IPS DF 6.9 (cell line): ENCODE measurements around the gene TLL1.

ENCODE experiments used
- DNase-seq: peaks from one replicate; pipeline ENCODE4 v3.0.0-alpha.2; 2013; ENCODE audit warnings: low read depth, low spot score
- H3K27ac ChIP-seq: one replicate; pipeline ENCODE4 v1.5.1; 2013; ENCODE audit warnings: low read length, control low read depth
- H3K27me3 ChIP-seq: 2 replicates; pipeline ENCODE4 v1.6.1; 2013; ENCODE audit warnings: mild to moderate bottlenecking, low read length; ENCODE audit not compliant: control insufficient read depth, insufficient read depth
- H3K36me3 ChIP-seq: 2 replicates; pipeline ENCODE4 v1.6.1; 2013; ENCODE audit warnings: low read length; ENCODE audit not compliant: control insufficient read depth, insufficient read depth
- H3K4me1 ChIP-seq: 2 replicates; pipeline ENCODE4 v1.6.1; 2013; ENCODE audit warnings: low read length; ENCODE audit not compliant: control insufficient read depth, insufficient read depth
- H3K4me3 ChIP-seq: 2 replicates; pipeline ENCODE4 v1.5.1; 2013; ENCODE audit warnings: mild to moderate bottlenecking, low read length
- H3K9me3 ChIP-seq: 2 replicates; pipeline ENCODE4 v1.6.1; 2013; ENCODE audit warnings: low read length, inconsistent platforms; ENCODE audit not compliant: control insufficient read depth, insufficient read depth
- WGBS: extraction: QIAGEN DNeasy Blood & Tissue Kit; methylation state at CpG from one replicate; pipeline ENCODE4 v1.1.7; 2013; ENCODE audit warnings: mixed read lengths, missing lambda C conversion rate; ENCODE audit not compliant: insufficient read length, insufficient coverage; 5-methylcytosine and 5-hydroxymethylcytosine counted together

Gene TLL1

GRCh38 chr4:165967486-165967885 is 94.4 kb downstream of the TLL1 start:
- no peaks in the 10 kb centered on the region; the same call in 1 of the 2 replicates for H3K9me3 ChIP-seq
- no peaks in the 10 kb centered on the region for H3K36me3 ChIP-seq
- no peak for DNase-seq
- H3K4me1 ChIP-seq = no peaks in the 10 kb centered on the region
- H3K4me3 ChIP-seq = no peak overlapping the region
- no CpG with 5 or more reads among the region's 2 CpGs for WGBS
- no peaks in the 10 kb centered on the region for H3K27me3 ChIP-seq
- no peak overlapping the region for H3K27ac ChIP-seq

GRCh38 chr4:165970703-165971420 is 97.8 kb downstream of the TLL1 start:
- Histone ChIP-seq H3K9me3 (no peaks in the 10 kb centered on the region; the same call in 1 of the 2 replicates), H3K4me3 (no peak overlapping the region), H3K27me3 (no peaks in the 10 kb centered on the region), H3K36me3 (no peaks in the 10 kb centered on the region), H3K4me1 (no peaks in the 10 kb centered on the region), H3K27ac (no peak overlapping the region)
- DNase-seq = no peak
- no CpG with 5 or more reads among the region's 4 CpGs for WGBS

GRCh38 chr4:165971446-165971845 is 98.4 kb downstream of the TLL1 start:
- Histone ChIP-seq H3K27me3 (no peaks in the 10 kb centered on the region), H3K4me1 (no peaks in the 10 kb centered on the region), H3K36me3 (no peaks in the 10 kb centered on the region), H3K4me3 (no peak overlapping the region), H3K9me3 (no peaks in the 10 kb centered on the region; the same call in 1 of the 2 replicates), H3K27ac (no peak overlapping the region)
- DNase-seq = no peak
- no CpG with 5 or more reads among the region's 3 CpGs for WGBS

GRCh38 chr4:165971933-165972332 is 98.9 kb downstream of the TLL1 start:
- no CpG with 5 or more reads among the region's 2 CpGs for WGBS
- Histone ChIP-seq H3K4me3 (no peak overlapping the region), H3K9me3 (no peaks in the 10 kb centered on the region; the same call in 1 of the 2 replicates), H3K27ac (no peak overlapping the region), H3K4me1 (no peaks in the 10 kb centered on the region), H3K36me3 (no peaks in the 10 kb centered on the region), H3K27me3 (no peaks in the 10 kb centered on the region)
- DNase-seq = no peak

GRCh38 chr4:165972747-165973146 is 99.7 kb downstream of the TLL1 start:
- no peaks in the 10 kb centered on the region for H3K36me3 ChIP-seq
- no peak overlapping the region for H3K27ac ChIP-seq
- no peak for DNase-seq

GRCh38 chr4:165982934-165983333 is 109.9 kb downstream of the TLL1 start:
- no peaks in the 10 kb centered on the region for H3K36me3 ChIP-seq
- no peak overlapping the region for H3K27ac ChIP-seq
- no peaks in the 10 kb centered on the region for H3K9me3 ChIP-seq
- H3K27me3 ChIP-seq = no peaks in the 10 kb centered on the region
- no peak overlapping the region for H3K4me3 ChIP-seq
- no peak for DNase-seq
- WGBS = no CpG with 5 or more reads among the region's 3 CpGs
- no peaks in the 10 kb centered on the region for H3K4me1 ChIP-seq

More at GRCh38 chr4:165972747-165973146, 99.7 kb downstream of the TLL1 start:
- no peak overlapping the region for H3K4me3 ChIP-seq
- H3K27me3 ChIP-seq = no peaks in the 10 kb centered on the region
- H3K9me3 ChIP-seq = no peaks in the 10 kb centered on the region
- no peaks in the 10 kb centered on the region for H3K4me1 ChIP-seq
- WGBS = no CpG with 5 or more reads among the region's 1 CpG

- H3K4me3 ChIP-seq = no peak overlapping the region
- DNase-seq = no peak
- H3K36me3 ChIP-seq = no peaks in the 10 kb centered on the region
- H3K27ac ChIP-seq = no peak overlapping the region
- H3K9me3 ChIP-seq = no peaks in the 10 kb centered on the region
- no peaks in the 10 kb centered on the region for H3K4me1 ChIP-seq
- no CpG with 5 or more reads among the region's 5 CpGs for WGBS
- no peaks in the 10 kb centered on the region for H3K27me3 ChIP-seq
Measured at GRCh38 chr4:165986956-165987698, 114.1 kb downstream of the TLL1 start.

GRCh38 chr4:165991325-165992180 is 118.5 kb downstream of the TLL1 start:
- H3K36me3 ChIP-seq = no peaks in the 10 kb centered on the region
- H3K4me1 ChIP-seq = no peaks in the 10 kb centered on the region
- H3K9me3 ChIP-seq = no peaks in the 10 kb centered on the region
- WGBS = 100% methylated on average over 2 of the region's 4 CpGs
- DNase-seq = no peak
- H3K27me3 ChIP-seq = no peaks in the 10 kb centered on the region
- no peak overlapping the region for H3K27ac ChIP-seq
- H3K4me3 ChIP-seq = no peak overlapping the region

- H3K27ac ChIP-seq = no peak overlapping the region
- no peaks in the 10 kb centered on the region for H3K36me3 ChIP-seq
- H3K9me3 ChIP-seq = no peaks in the 10 kb centered on the region
- H3K4me1 ChIP-seq = no peaks in the 10 kb centered on the region
- no peak for DNase-seq
- H3K4me3 ChIP-seq = no peak overlapping the region
- no CpG with 5 or more reads among the region's 1 CpG for WGBS
- H3K27me3 ChIP-seq = no peaks in the 10 kb centered on the region
Measured at GRCh38 chr4:165992283-165992682, 119.2 kb downstream of the TLL1 start.

GRCh38 chr4:165994701-165995100 is 121.7 kb downstream of the TLL1 start:
- no peaks in the 10 kb centered on the region for H3K9me3 ChIP-seq
- no peaks in the 10 kb centered on the region for H3K27me3 ChIP-seq
- no peaks in the 10 kb centered on the region for H3K36me3 ChIP-seq
- H3K4me3 ChIP-seq = no peak overlapping the region
- no CpG with 5 or more reads among the region's 1 CpG for WGBS
- no peak for DNase-seq
- no peak overlapping the region for H3K27ac ChIP-seq
- no peaks in the 10 kb centered on the region for H3K4me1 ChIP-seq
